ENCODE results near the gene MIPEP.

MIPEP gene

GRCh38 chr13:23680845-23681669 is 208.1 kb downstream of the MIPEP start:
- H3K4me1 ChIP-seq (ENCODE audit: control insufficient read depth in 1 of 2, insufficient read depth in 1 of 2, low read depth in 1 of 2, low read length in 1 of 2) = no peaks in the 10 kb centered on the region
- H3K27ac ChIP-seq = no peak overlapping the region
- TF ChIP-seq CTCF (IDR thresholded peaks at IDR 0.05) = no peak
- no peak overlapping the region for H3K4me3 ChIP-seq (ENCODE audit: low read depth in 1 of 2, low read length in 1 of 2)
- no peaks in the 10 kb centered on the region for H3K27me3 ChIP-seq
- H3K9me3 ChIP-seq = no peaks in the 10 kb centered on the region
- H3K36me3 ChIP-seq = no peaks in the 10 kb centered on the region
